IMR-90 (cell line): Measurements from ENCODE around the gene CCDC43. TPM values are rescaled to one million over a fixed set of nuclear protein-coding genes. Genes with fewer than 3 reads are reported as not detected.

Experiments
- ATAC-seq: fragments of 200-7000 bp; cut with Tn5 transposase; 2 replicates; pipeline ENCODE4 v1.9.1; 2020; ENCODE audit warnings: low read depth, mild to moderate bottlenecking, moderate library complexity
- BruUV-seq: library from RNA; stranded (reverse); fragments of 400-500 nt; replicated peaks from 2 replicates; lab custom pipeline; 2021; lab: Mats Ljungman, UMichigan
- CTCF ChIA-PET: fragments of 300-600 bp; formaldehyde crosslinking; extraction: SDS; loops from one replicate; lab custom pipeline; 2021; ENCODE audit warnings: antibody characterized with exemption; lab: Yijun Ruan, JAX
- POLR2A ChIA-PET: fragments of 300-600 bp; sonication (Branson Sonifier 250); formaldehyde crosslinking; loops from one replicate; lab custom pipeline; 2022; ENCODE audit warnings: antibody characterized with exemption; ENCODE audit not compliant: unreplicated experiment; lab: Charles Lee
- DNase-seq: peaks from one replicate; pipeline ENCODE4 v3.0.0; 2013
- H2AFZ ChIP-seq: replicated peaks from 2 replicates; pipeline ENCODE3; 2013; ENCODE audit warnings: low read length, mild to moderate bottlenecking; ENCODE audit not compliant: poor library complexity
- H2AK5ac ChIP-seq: 2 replicates; pipeline ENCODE4 v1.6.1; 2013; ENCODE audit warnings: low read depth, low read length, inconsistent platforms
- H2AK9ac ChIP-seq: replicated peaks from 2 replicates; pipeline ENCODE3; 2013; ENCODE audit warnings: mild to moderate bottlenecking, low read depth, low read length, moderate library complexity; ENCODE audit not compliant: poor library complexity
- H2BK120ac ChIP-seq: 2 replicates; pipeline ENCODE4 v1.6.1; 2013; ENCODE audit warnings: low read depth, low read length, inconsistent platforms
- H2BK15ac ChIP-seq: 3 replicates; pipeline ENCODE4 v1.6.1; 2013; ENCODE audit warnings: low read depth, low read length, inconsistent platforms
- H2BK20ac ChIP-seq: 2 replicates; pipeline ENCODE4 v1.6.1; 2013; ENCODE audit warnings: low read depth, mild to moderate bottlenecking, inconsistent platforms, low read length, moderate library complexity
- H2BK5ac ChIP-seq: 2 replicates; pipeline ENCODE4 v1.6.1; 2013; ENCODE audit warnings: mild to moderate bottlenecking, low read depth, low read length, inconsistent platforms; ENCODE audit not compliant: poor library complexity, severe bottlenecking
- H3K14ac ChIP-seq: replicated peaks from 2 replicates; pipeline ENCODE4 v1.6.1; 2013; ENCODE audit warnings: low read depth, low read length, inconsistent platforms
- H3K18ac ChIP-seq: 2 replicates; pipeline ENCODE4 v1.6.1; 2013; ENCODE audit warnings: low read depth, low read length, control low read depth
- H3K23ac ChIP-seq: 2 replicates; pipeline ENCODE4 v1.6.1; 2013; ENCODE audit warnings: low read depth, low read length, inconsistent platforms
- H3K27ac ChIP-seq: 2 replicates; pipeline ENCODE4 v1.5.1; 2013; ENCODE audit warnings: mild to moderate bottlenecking, control low read depth, low read length; ENCODE audit not compliant: insufficient read depth
- H3K27me3 ChIP-seq: 2 replicates; pipeline ENCODE4 v1.6.1; 2013; ENCODE audit warnings: low read length; ENCODE audit not compliant: control insufficient read depth, insufficient read depth
- H3K36me3 ChIP-seq: 2 replicates; pipeline ENCODE4 v1.6.1; 2013; ENCODE audit warnings: low read length, mixed read lengths; ENCODE audit not compliant: control insufficient read depth, insufficient read depth
- H3K4ac ChIP-seq: 2 replicates; pipeline ENCODE4 v1.6.1; 2013; ENCODE audit warnings: low read depth, low read length, inconsistent platforms
- H3K4me1 ChIP-seq: 2 replicates; pipeline ENCODE4 v1.6.1; 2013; ENCODE audit warnings: low read length, mixed read lengths; ENCODE audit not compliant: control insufficient read depth, insufficient read depth
- H3K4me2 ChIP-seq: 2 replicates; pipeline ENCODE4 v1.6.1; 2013; ENCODE audit warnings: low read depth, mild to moderate bottlenecking, control low read depth, low read length, moderate library complexity
- H3K4me3 ChIP-seq: 2 replicates; pipeline ENCODE4 v1.5.1; 2013; ENCODE audit warnings: low read depth, mild to moderate bottlenecking, control low read depth, low read length, moderate library complexity; ENCODE audit not compliant: insufficient read depth
- H3K56ac ChIP-seq: 2 replicates; pipeline ENCODE4 v1.6.1; 2013; ENCODE audit warnings: low read length, inconsistent platforms; ENCODE audit not compliant: insufficient read depth; ENCODE audit errors: extremely low read depth
- H3K79me1 ChIP-seq, 2 experiments: 2 replicates each; pipeline ENCODE4 v1.6.1; 2013; ENCODE audit warnings: low read length in 2 of 2, inconsistent platforms in 1 of 2, low read depth in 1 of 2
- H3K9ac ChIP-seq: 2 replicates; pipeline ENCODE4 v1.6.1; 2013; ENCODE audit warnings: low read depth, low read length, control low read depth
- H3K9me1 ChIP-seq: 2 replicates; pipeline ENCODE4 v1.6.1; 2013; ENCODE audit warnings: low read length, inconsistent platforms; ENCODE audit not compliant: insufficient read depth
- H3K9me3 ChIP-seq: 2 replicates; pipeline ENCODE4 v1.6.1; 2013; ENCODE audit warnings: low read length; ENCODE audit not compliant: control insufficient read depth, insufficient read depth
- H4K20me1 ChIP-seq: 2 replicates; pipeline ENCODE4 v1.6.1; 2013; ENCODE audit warnings: low read length, inconsistent platforms; ENCODE audit not compliant: insufficient read depth
- H4K5ac ChIP-seq: 2 replicates; pipeline ENCODE4 v1.6.1; 2013; ENCODE audit warnings: mild to moderate bottlenecking, low read depth, low read length, control low read depth
- H4K8ac ChIP-seq, 2 experiments: 2 replicates each; pipeline ENCODE4 v1.6.1; 2013; ENCODE audit warnings: low read depth in 2 of 2, low read length in 2 of 2, control low read depth in 1 of 2, inconsistent platforms in 1 of 2
- H4K91ac ChIP-seq: 2 replicates; pipeline ENCODE4 v1.6.1; 2013; ENCODE audit warnings: low read depth, low read length, inconsistent platforms; ENCODE audit not compliant: insufficient read depth
- MXI1 ChIP-seq: IDR thresholded peaks from 2 replicates; pipeline ENCODE4 v1.6.1; 2012; ENCODE audit warnings: low read depth, mild to moderate bottlenecking, low read length, moderate library complexity, borderline replicate concordance
- RFX5 ChIP-seq: IDR thresholded peaks from 2 replicates; pipeline ENCODE4 v1.8.0; 2012; ENCODE audit warnings: low read depth, mild to moderate bottlenecking, low read length, moderate library complexity
- SMC3 ChIP-seq: fragments of 150-350 bp; IDR thresholded peaks from 2 replicates; pipeline ENCODE4 v1.6.1; 2016; ENCODE audit warnings: low read depth, mild to moderate bottlenecking, antibody characterized with exemption, low read length, moderate library complexity
- WGBS, 2 experiments: methylation state at CpG; one replicate each; pipeline versions ENCODE4 v1.1.5 to v1.1.7; 2013; ENCODE audit warnings: missing lambda C conversion rate in 2 of 2; ENCODE audit not compliant: insufficient read length in 1 of 2; ENCODE audit errors: extremely low coverage in 2 of 2; 5-methylcytosine and 5-hydroxymethylcytosine counted together
- dilution Hi-C: fragments of 300-500 bp; cut with HindIII; formaldehyde crosslinking; loops from one replicate; pipeline ENCODE4 v1.14.3; 2018; ENCODE audit warnings: low sequenced_read_pairs; ENCODE audit not compliant: unreplicated experiment
- in situ Hi-C: fragments of 300-500 bp; cut with MboI; formaldehyde crosslinking; loops from 3 replicates; pipeline ENCODE4 v1.14.3; 2019; ENCODE audit warnings: low sequenced_read_pairs, inconsistent platforms, mixed read lengths
- intact Hi-C: fragments of 100-400 bp; cut with micrococcal nuclease; formaldehyde crosslinking; loops from 2 replicates; pipeline ENCODE4 v1.10.0; 2022
- polyA plus RNA-seq, 3 experiments: library from polyadenylated mRNA; depleted of rRNA; stranded (reverse); fragments of >200 nt; gene quantifications; 2 replicates each; pipeline ENCODE4 v1.2.3, GENCODE V29; 2012; ENCODE audit warnings: low replicate concordance in 1 of 3
- total RNA-seq: library from RNA; depleted of rRNA; stranded (reverse); fragments of >200 nt; gene quantifications from 2 replicates; pipeline ENCODE4 v1.2.3, GENCODE V29; 2012

The CCDC43 gene
- total and polyA plus RNA-seq, 2 of the 4 experiments (the other 2 are of a cell fraction), result 11.3 to 20.8 TPM

GRCh38 chr17:44664867-44665266, 24.7 kb downstream of the CCDC43 start:
- ChIA-PET CTCF (no interaction called here), POLR2A (no interaction called here)
- intact Hi-C loops (no loop called here), in situ Hi-C loops (no loop called here), dilution Hi-C loops (no loop called here)
- Histone ChIP-seq H2BK5ac (no peak overlapping the region), H4K91ac (no peak overlapping the region), H2BK20ac (no peak overlapping the region), H2BK15ac (no peak overlapping the region), H2AK5ac (no peak overlapping the region), H3K4me3 (no peak overlapping the region), H2AFZ (no peak overlapping the region), H3K9ac (no peak overlapping the region), H3K56ac (no peak overlapping the region), H3K36me3 (no peaks in the 10 kb centered on the region), H3K4ac (no peak overlapping the region), H4K20me1 (no peaks in the 10 kb centered on the region), H3K27me3 (no peaks in the 10 kb centered on the region), H3K14ac (no peak overlapping the region), H3K4me2 (no peak overlapping the region), H4K8ac (no peak overlapping the region), H3K27ac (no peak overlapping the region), H3K18ac (no peak overlapping the region), H3K9me1 (no peaks in the 10 kb centered on the region), H2AK9ac (no peak overlapping the region), H3K23ac (no peak overlapping the region), H4K5ac (no peak overlapping the region), H2BK120ac (no peak overlapping the region), H3K9me3 (no peaks in the 10 kb centered on the region), H3K79me1 (no peaks in the 10 kb centered on the region), H3K4me1 (no peaks in the 10 kb centered on the region)
- TF ChIP-seq RFX5 (no peak), MXI1 (no peak), SMC3 (no peak)
- no TSS peak for BruUV-seq
- DNase-seq (no peak), ATAC-seq (no peak)
- WGBS, 2 experiments, result no CpG with 5 or more reads among the region's 1 CpG
